Heart left ventricle (tissue), 16 donors: Measurements from ENCODE around the gene MAGEE2. TPM values are rescaled to one million over a fixed set of nuclear protein-coding genes. Genes with fewer than 3 reads are reported as not detected.

Experiments
- ATAC-seq, 4 donors: fragments of 200-7000 bp; cut with Tn5 transposase; one replicate each; pipeline ENCODE4 v1.9.1; 2020 to 2022; ENCODE audit warnings: moderate library complexity in 4 of 4, mild to moderate bottlenecking in 3 of 4, moderate number of reproducible peaks in 1 of 4
- DNase-seq, 5 donors: peaks; one replicate each; pipeline ENCODE4 v3.0.0-alpha.2; 2020
- H3K27ac ChIP-seq, 12 donors: fragments of 200-600 bp; sonication (generic) in 4 of 12; one replicate each; pipeline versions ENCODE4 v1.5.0 to v1.8.0; 2016 to 2022; ENCODE audit warnings: mild to moderate bottlenecking in 2 of 12
- H3K27me3 ChIP-seq, 9 donors: fragments of 200-600 bp; sonication (generic) in 2 of 9; one replicate each; pipeline versions ENCODE4 v1.5.1 to v1.8.0; 2016 to 2022; ENCODE audit warnings: mild to moderate bottlenecking in 3 of 9
- H3K36me3 ChIP-seq, 9 donors: fragments of 200-600 bp; sonication (generic) in 2 of 9; one replicate each; pipeline versions ENCODE4 v1.5.0 to v1.8.0; 2018 to 2022; ENCODE audit warnings: mild to moderate bottlenecking in 2 of 9
- H3K4me1 ChIP-seq, 12 donors: fragments of 200-600 bp; sonication (generic) in 4 of 12; one replicate each; pipeline versions ENCODE4 v1.5.0 to v1.8.0; 2016 to 2022; ENCODE audit warnings: mild to moderate bottlenecking in 3 of 12
- H3K4me3 ChIP-seq, 12 donors: fragments of 200-600 bp; sonication (generic) in 4 of 12; one replicate each; pipeline versions ENCODE4 v1.5.0 to v1.8.0; 2017 to 2022; ENCODE audit warnings: mild to moderate bottlenecking in 9 of 12, moderate library complexity in 4 of 12
- H3K9me3 ChIP-seq, 12 donors: fragments of 200-600 bp; sonication (generic) in 4 of 12; one replicate each; pipeline versions ENCODE4 v1.5.0 to v1.8.0; 2016 to 2022; ENCODE audit warnings: mild to moderate bottlenecking in 1 of 12
- POLR2A ChIP-seq, 2 donors: fragments of 450-650 bp; IDR thresholded peaks; one replicate each; pipeline ENCODE4 v1.6.1; 2017; ENCODE audit warnings: antibody characterized with exemption in 2 of 2, mild to moderate bottlenecking in 2 of 2, moderate library complexity in 2 of 2
- WGBS, 4 donors: extraction: QIAGEN DNeasy Blood & Tissue Kit in 2 of 4; methylation state at CpG; one replicate each; pipeline versions ENCODE4 v1.1.5 to v1.1.7; 2013 to 2018; 5-methylcytosine and 5-hydroxymethylcytosine counted together
- intact Hi-C, 10 donors: fragments of 100-400 bp; cut with DNase I; formaldehyde crosslinking; loops; one replicate each; pipeline versions ENCODE4 v1.11.1 to v1.14.2; 2022
- polyA plus RNA-seq, 2 donors: library from polyadenylated mRNA; stranded (reverse); fragments of 200-250 nt; gene quantifications; one replicate each; pipeline ENCODE4 v1.2.3, GENCODE V29; 2013
- total RNA-seq, 9 donors: library from RNA; depleted of rRNA in 2 of 9; stranded (reverse); fragments of >200 nt in 2 of 9; fragmentation: NEBNext Ultra II Directional in 3 of 9; extraction: Animal tissue kit (Norgen Biotek cat#: 25700) in 3 of 9; gene quantifications; one replicate each; pipeline versions ENCODE4 v1.1.0 to v1.2.4, GENCODE V29; 2016 to 2023
- TF ChIP-seq, protein P1 (sequence below), 12 donors: fragments of 200-600 bp; sonication (generic) in 4 of 12; IDR thresholded peaks; one replicate each; pipeline versions ENCODE4 v1.5.0 to v1.8.0; 2018 to 2022; ENCODE audit warnings: antibody characterized with exemption in 12 of 12, mild to moderate bottlenecking in 5 of 12
- donor health status: ischemic (EF 13 %, LVEDD 7.1; RV severe dilation, severe dysfunction).
- donor health status: healthy with polysubstance abuse.
- donor health status: DM: no; HTN: yes; CAD: no.
- donor health status: DM: no; HTN: no; CAD: no.
- donor health status: ischemic (EF 25% LVEDD 6.9; RV normal size, moderate dysfunction).
- donor health status: ischemic (EF 25% LVEDD 5.7; RV mildly dilated, moderate dysfunction).
- donor health status: healthy.
- donor health status: DM: yes; HTN: yes; CAD: no.
- donor health status: ischemic (EF 35%, LVEDD 5.7; RV mildly dilated, moderate dysfunction).
- donor health status: nonischemic (EF 11% LVEDD 7.7; RV severe dilation, severe dysfunction).
- donor health status: DM: yes; HTN: yes; CAD: no.
- donor health status: PGD.
- donor health status: ischemic (EF 29% LVEDD 5.4; RV normal size, mild dysfunction).
- donor health status: nonischemic (EF 23%, LVEDD 6.1; RV moderate dilation, normal function).

MAGEE2 gene
- total and polyA plus RNA-seq, 11 donors, result 0.06 to 0.13 (median 0.10) TPM; not detected in 8

DNA sequence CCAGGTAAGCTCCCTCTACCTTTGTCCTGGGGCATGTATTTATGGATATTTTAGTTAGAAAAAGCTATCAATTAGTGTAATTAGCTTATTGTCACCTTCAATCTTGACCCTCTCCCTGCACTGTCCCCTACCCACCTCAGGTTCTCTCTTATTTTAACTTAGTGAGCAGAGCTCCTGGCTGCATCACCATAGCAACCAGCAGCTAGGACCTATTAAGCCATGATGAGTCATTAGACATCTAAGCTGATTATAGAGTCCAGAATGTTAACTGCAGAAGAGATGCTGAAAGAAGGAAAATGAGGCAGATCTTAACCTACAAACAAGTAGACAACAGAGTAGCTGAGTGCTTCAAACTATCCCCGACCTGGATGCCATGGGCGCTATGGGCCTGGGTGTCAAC lies 36.6 kb downstream of the MAGEE2 start:
- H3K4me1 ChIP-seq, result peaks cover 0 to 6% (median 0%) of the 10 kb centered on the region in 12 donors
- DNase-seq (no peak), ATAC-seq (no peak)
- H3K27me3 ChIP-seq, result peaks cover 0 to 10% (median 0%) of the 10 kb centered on the region in 9 donors
- no peak overlapping the region for H3K4me3 ChIP-seq
- intact Hi-C loops, result no loop called here
- whole genome bisulfite sequencing, 4 donors, result 64 to 93% (median 85%) methylated on average over 2 of the region's 2 CpGs
- peaks cover 0 to 29% (median 9%) of the 10 kb centered on the region in 12 donors for H3K9me3 ChIP-seq
- no peak for TF ChIP-seq POLR2A (IDR thresholded peaks at IDR 0.05)
- H3K36me3 ChIP-seq, result no peaks in the 10 kb centered on the region
- no peak overlapping the region for H3K27ac ChIP-seq

DNA sequence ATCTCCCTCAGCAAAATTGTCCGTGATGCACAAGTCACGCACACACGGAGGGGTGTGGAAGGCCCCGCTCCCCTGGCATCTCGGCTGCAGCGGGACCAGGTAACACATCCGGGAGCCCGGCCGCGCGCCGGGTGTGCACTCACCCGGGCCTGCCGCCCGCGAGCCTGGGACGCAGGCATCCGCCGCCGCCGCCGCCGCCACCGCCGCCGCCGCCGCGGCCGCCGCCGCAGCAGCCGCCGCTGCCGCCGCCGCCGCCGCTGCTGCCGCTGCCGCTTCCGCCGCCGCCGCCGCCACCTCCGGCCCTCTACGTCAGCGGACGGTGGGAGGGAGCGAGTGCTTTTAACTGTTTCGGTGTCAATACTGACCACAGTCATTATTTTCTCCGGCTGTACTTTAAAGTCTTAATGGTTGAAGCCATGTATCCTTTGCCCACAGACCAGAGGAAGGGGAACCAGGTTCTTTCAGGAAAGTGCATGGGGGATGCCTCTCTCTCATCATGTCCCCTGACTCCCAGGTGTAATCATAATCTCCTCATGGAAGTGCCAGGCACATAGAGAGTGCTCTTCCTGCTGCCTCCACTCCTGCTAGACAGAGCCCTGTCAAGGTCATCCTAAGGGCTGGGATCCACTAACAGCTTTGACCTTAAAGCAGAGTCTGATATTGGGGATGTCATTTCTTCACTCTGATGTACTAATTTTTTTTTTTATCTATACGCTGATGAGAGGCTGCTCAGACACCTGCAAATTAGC lies 38.0 kb downstream of the MAGEE2 start:
- peak in 3 of 4 donors; percentile 66 to 81 (median 78) for ATAC-seq
- DNase-seq, result peak in 4 of 5 donors; percentile 36 to 54 (median 42)
- Histone ChIP-seq H3K9me3 (peaks cover 0 to 42% (median 18%) of the 10 kb centered on the region in 12 donors), H3K4me3 (peak overlapping the region in 11 of 12 donors; percentile 35 to 69 (median 53)), H3K36me3 (no peaks in the 10 kb centered on the region), H3K27me3 (peaks cover 0 to 10% (median 0%) of the 10 kb centered on the region in 9 donors), H3K27ac (peak overlapping the region in 7 of 12 donors; percentile 45 to 64 (median 57)), H3K4me1 (peaks cover 0 to 6% (median 0%) of the 10 kb centered on the region in 12 donors)
- intact Hi-C loops, result no loop called here
- WGBS, 4 donors, result 2 to 71% (median 37%) methylated on average over 29 to 54 of the region's 54 CpGs
- no peak for TF ChIP-seq POLR2A (IDR thresholded peaks at IDR 0.05)
- TF ChIP-seq, protein P1, sequence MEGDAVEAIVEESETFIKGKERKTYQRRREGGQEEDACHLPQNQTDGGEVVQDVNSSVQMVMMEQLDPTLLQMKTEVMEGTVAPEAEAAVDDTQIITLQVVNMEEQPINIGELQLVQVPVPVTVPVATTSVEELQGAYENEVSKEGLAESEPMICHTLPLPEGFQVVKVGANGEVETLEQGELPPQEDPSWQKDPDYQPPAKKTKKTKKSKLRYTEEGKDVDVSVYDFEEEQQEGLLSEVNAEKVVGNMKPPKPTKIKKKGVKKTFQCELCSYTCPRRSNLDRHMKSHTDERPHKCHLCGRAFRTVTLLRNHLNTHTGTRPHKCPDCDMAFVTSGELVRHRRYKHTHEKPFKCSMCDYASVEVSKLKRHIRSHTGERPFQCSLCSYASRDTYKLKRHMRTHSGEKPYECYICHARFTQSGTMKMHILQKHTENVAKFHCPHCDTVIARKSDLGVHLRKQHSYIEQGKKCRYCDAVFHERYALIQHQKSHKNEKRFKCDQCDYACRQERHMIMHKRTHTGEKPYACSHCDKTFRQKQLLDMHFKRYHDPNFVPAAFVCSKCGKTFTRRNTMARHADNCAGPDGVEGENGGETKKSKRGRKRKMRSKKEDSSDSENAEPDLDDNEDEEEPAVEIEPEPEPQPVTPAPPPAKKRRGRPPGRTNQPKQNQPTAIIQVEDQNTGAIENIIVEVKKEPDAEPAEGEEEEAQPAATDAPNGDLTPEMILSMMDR (IDR thresholded peaks at IDR 0.05), result no peak
